ENCODE data around the gene FZD7.

FZD7 gene

GRCh38 chr2:202014759-202015211, 18.9 kb upstream of the FZD7 start:
- DNase-seq: no peak

GRCh38 chr2:202015471-202015870, 18.2 kb upstream of the FZD7 start:
- no peak for DNase-seq

- no peak for DNase-seq
Observed at GRCh38 chr2:202016579-202017227, 17.0 kb upstream of the FZD7 start.

GRCh38 chr2:202017940-202018339, 15.7 kb upstream of the FZD7 start:
- no peak for DNase-seq

GRCh38 chr2:202018950-202019349, 14.7 kb upstream of the FZD7 start:
- DNase-seq: no peak

GRCh38 chr2:202019689-202020450, 13.8 kb upstream of the FZD7 start:
- no peak for DNase-seq

- no peak for DNase-seq
Observed at GRCh38 chr2:202022755-202023154, 10.9 kb upstream of the FZD7 start.

GRCh38 chr2:202023198-202023903, 10.3 kb upstream of the FZD7 start:
- DNase-seq: no peak

- DNase-seq: no peak
Observed at GRCh38 chr2:202023904-202024266, 9.8 kb upstream of the FZD7 start.

- no peak for DNase-seq
Observed at GRCh38 chr2:202024871-202025270, 8.8 kb upstream of the FZD7 start.

GRCh38 chr2:202025816-202026215, 7.8 kb upstream of the FZD7 start:
- no peak for DNase-seq

GRCh38 chr2:202026507-202026906, 7.1 kb upstream of the FZD7 start:
- DNase-seq: no peak

GRCh38 chr2:202030691-202031090, 3.0 kb upstream of the FZD7 start:
- DNase-seq: no peak

- DNase-seq: no peak
Observed at GRCh38 chr2:202031246-202031951, 2.3 kb upstream of the FZD7 start.

- DNase-seq: peak; percentile 31
Observed at GRCh38 chr2:202032846-202033316, 774 bp upstream of the FZD7 start.

- DNase-seq: no peak
Observed at GRCh38 chr2:202034249-202035088, 814 bp downstream of the FZD7 start.

- DNase-seq: no peak
Observed at GRCh38 chr2:202035089-202035940, 1.7 kb downstream of the FZD7 start.

GRCh38 chr2:202035941-202036372, 2.3 kb downstream of the FZD7 start:
- no peak for DNase-seq

GRCh38 chr2:202036601-202037037, 3.0 kb downstream of the FZD7 start:
- no peak for DNase-seq

- DNase-seq: no peak
Observed at GRCh38 chr2:202037086-202037485, 3.4 kb downstream of the FZD7 start.

All from GDM1 (cell line).